ENCODE data around the gene SLC24A1.

GRCh38 chr15:65599677-65600076 is 22.1 kb upstream of the SLC24A1 start:
- TF ChIP-seq CTCF (IDR thresholded peaks at IDR 0.05) (no peak), POLR2A (IDR thresholded peaks at IDR 0.05) (no peak)

Data from esophagus squamous epithelium (tissue), 4 donors.